NCI-H1092 (cell line): Measurements from ENCODE around the gene PRKCZ.
"Not testable (repeated sequence)": the region's sequence is repeated elsewhere in the genome, so short reads cannot be mapped to it uniquely, and the experiment has no call there.

Experiments used
- DNase-seq: peaks from one replicate; lab custom pipeline; 2025; lab: John Stamatoyannopoulos, UW

PRKCZ gene

DNA sequence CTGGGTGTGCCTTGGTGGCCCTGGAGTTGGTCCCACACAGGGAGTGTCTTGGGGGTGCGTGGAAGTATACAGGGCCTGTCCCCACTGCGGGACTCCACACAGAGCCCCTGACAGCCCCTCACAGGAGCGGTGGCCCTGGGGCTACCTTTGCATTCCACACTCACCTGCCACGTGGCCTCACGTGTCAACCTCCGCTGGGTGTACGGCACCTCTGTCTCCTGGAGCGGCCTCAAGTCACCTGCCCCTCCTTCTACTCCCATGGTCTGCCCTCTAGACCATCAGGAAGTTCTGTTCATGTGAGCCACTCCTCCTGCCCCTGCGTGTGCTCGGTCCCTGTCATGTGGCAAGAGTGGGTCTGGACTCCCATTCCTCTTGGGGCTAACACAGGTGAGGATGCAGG is 85.7 kb downstream of the PRKCZ start:
- no peak for DNase-seq

GRCh38 chr1:2136386-2137235 is 86.4 kb downstream of the PRKCZ start:
- DNase-seq = no peak

DNA sequence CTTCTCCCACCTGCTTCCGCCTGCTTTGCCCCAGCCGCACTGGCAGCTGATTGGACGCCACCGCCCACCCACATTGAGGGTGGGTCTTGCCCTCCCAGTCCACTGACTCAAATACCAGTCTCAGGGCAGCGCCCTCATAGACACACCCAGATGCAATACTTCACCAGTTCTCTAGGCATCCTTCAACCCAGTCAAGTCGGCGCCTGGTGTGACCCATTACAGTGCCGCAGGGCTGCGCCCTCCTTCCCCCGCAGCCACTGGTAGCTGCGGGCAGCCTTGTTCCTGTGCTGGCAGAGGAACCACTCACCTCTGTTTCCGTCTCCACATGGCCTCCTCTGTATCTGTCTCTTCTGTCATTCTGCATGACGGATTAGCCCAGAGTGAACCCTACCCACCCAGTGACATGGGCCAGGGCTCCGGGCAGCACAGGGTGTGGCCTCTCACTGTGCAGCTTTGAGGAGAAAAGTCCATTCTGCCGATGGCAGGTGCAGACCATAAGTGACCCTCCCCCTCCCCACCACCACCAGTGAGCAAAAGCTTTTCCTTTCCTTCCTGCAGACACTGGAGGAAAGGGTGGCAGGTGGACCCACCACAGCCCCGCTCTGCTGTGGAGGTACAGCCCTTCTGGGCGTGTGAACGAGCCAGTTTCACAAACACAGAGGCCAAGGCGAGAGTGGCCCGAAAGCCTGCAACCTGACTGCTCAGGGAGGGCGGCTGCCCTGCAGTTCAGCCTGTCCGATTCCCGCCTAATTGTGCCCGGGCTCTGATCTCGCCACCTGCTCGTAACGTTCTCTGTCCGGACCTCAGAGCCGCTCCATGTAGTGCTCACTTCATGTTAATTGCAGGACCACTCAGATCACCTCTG is 87.3 kb downstream of the PRKCZ start:
- DNase-seq = no peak

GRCh38 chr1:2139156-2139555 is 88.9 kb downstream of the PRKCZ start:
- DNase-seq = not testable (repeated sequence)

DNA sequence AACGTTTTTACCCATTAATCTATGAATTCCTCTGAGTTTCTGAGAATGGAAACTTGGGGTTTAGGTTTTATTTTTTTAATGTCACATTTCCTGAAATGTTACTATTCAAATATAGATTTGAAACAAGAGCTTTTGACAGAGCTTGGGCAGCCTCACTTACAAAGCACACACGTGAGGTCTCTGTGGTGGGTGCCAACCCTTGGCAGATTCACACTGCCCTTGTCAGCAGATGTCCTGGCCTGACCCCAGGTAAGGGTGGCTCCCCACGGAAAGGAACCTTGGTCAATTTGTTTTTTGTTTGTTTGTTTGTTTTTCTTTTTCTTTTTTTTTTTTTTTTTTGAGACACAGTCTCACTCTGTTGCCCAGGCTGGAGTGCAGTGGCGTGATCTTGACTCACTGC is 90.8 kb downstream of the PRKCZ start:
- no peak for DNase-seq

DNA sequence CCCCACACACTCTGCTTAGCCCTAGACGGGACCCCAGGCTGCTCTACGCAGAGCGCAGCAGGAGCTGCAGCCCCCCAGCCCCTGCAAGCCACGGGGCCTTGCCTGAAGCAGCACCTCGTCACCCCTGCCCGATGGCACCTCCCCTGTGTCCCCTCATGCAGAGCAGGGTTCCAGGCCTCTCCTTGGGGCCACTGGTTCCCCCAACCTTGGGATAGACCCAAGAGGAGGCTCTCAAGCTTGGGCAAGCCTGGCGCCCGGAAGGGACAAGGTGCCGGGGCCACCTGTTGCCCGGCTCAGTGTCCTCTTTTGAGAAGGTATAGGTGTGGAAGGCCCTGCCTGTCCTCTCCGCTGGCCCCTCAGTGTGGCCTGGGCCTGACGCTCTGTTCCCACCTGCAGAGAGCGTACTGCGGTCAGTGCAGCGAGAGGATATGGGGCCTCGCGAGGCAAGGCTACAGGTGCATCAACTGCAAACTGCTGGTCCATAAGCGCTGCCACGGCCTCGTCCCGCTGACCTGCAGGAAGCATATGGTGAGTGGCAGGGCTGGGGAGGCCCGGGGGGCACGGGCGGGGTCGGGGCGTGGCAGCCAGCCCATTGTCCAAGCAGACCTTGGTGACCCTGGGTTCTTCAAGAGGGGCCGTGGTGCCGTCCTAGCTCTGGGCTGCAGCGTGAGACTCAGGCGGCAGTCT is 93.7 kb downstream of the PRKCZ start:
- DNase-seq = no peak

- no peak for DNase-seq
Measured at GRCh38 chr1:2144501-2145090, 94.4 kb downstream of the PRKCZ start.

- no peak for DNase-seq
Measured at GRCh38 chr1:2145946-2146835, 96.0 kb downstream of the PRKCZ start.

- no peak for DNase-seq
Measured at GRCh38 chr1:2146836-2147517, 96.8 kb downstream of the PRKCZ start.

GRCh38 chr1:2147869-2148268 is 97.7 kb downstream of the PRKCZ start:
- not testable (repeated sequence) for DNase-seq

DNA sequence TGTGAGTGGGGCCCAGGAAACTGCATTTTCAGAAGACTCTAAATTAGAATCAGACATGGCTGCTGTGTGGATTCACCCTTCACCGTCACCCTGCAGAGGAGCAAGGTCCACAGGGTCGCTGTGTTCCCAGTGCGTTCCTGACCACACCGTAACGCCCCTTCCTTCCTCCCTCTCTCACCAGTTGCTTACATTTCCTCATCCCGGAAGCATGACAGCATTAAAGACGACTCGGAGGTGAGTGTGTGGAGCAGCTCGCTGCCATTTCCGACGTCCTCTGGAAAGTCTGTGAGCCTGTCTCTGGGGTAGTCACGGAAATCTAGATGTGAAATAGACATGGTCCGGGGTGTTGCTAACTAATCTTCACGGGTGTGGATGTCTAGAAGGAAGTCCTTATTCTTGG is 98.5 kb downstream of the PRKCZ start:
- DNase-seq = no peak

DNA sequence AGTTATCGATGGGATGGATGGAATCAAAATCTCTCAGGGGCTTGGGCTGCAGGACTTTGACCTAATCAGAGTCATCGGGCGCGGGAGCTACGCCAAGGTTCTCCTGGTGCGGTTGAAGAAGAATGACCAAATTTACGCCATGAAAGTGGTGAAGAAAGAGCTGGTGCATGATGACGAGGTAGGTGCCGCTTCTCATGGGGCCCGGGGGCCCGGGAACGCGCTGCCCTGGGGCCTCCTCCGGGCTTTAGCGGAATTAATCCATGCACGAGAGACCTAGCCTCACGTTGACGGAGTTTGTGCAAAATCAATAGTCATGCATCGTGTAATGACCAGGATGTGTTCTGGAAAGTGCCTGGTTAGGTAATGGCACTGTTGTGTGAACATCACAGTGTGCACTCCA is 100.6 kb downstream of the PRKCZ start:
- no peak for DNase-seq

GRCh38 chr1:2151252-2151651 is 101.0 kb downstream of the PRKCZ start:
- DNase-seq = no peak

GRCh38 chr1:2151911-2152310 is 101.7 kb downstream of the PRKCZ start:
- no peak for DNase-seq

DNA sequence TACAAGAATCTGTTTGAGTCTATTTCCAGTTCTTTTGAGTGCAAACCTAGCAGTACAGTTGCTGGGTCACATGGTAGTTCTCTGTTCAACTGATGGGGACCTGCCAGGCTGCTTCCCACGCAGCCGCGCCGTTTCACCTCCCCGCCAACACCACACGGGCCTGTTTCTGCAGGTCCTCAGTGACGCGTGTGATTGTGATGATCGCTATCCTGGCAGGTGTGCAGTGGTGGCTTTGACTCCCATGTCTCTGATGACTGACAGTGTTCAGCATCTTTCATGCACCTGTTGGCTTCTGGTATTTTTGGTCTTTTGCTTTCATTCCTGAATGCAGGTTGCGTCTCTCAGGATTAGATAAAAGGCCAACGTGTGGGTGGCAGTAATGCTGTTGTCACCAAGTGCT is 102.7 kb downstream of the PRKCZ start:
- no peak for DNase-seq

DNA sequence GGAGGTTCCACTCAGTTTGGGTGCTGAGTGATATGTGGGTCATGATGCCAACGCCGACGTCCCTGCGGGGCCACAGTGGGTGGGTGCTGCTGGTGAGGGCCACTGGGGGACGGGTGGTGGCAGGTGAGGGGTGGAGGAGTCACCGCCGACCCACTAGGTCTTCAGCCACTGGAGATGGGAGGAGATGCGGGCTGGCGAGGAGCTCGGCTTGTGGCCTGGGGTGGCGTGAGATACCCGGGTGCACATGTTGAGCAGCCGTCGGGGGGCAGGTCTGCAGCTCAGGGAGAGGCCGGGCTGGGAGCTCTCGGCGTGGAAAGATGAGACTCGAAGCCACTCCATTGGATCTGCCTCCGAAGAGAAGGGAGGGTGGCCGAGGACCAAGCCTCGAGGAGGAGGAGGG is 103.8 kb downstream of the PRKCZ start:
- DNase-seq = no peak

DNA sequence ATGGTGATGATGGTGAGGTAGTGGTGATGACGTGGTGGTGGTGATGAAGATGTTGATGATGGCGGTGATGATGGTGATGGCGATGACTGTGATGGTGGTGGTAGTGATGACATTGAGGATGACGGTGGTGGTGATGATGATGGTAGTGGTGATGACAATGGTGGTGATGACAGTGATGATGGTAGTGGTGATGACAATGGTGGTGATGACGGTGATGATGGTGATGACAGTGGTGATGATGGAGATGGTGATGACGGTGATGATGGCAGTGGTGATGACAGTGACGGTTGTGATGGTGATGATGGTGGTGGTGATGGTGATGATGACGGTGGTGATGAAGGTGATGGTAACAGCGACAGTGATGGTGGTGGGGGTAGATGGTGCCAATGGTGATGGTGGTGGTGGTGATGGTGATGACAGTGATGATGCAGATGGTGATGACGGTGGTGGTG is 105.0 kb downstream of the PRKCZ start:
- DNase-seq = no peak

GRCh38 chr1:2155788-2156187 is 105.6 kb downstream of the PRKCZ start:
- DNase-seq = no peak

- no peak for DNase-seq
Measured at GRCh38 chr1:2156866-2157265, 106.7 kb downstream of the PRKCZ start.

DNA sequence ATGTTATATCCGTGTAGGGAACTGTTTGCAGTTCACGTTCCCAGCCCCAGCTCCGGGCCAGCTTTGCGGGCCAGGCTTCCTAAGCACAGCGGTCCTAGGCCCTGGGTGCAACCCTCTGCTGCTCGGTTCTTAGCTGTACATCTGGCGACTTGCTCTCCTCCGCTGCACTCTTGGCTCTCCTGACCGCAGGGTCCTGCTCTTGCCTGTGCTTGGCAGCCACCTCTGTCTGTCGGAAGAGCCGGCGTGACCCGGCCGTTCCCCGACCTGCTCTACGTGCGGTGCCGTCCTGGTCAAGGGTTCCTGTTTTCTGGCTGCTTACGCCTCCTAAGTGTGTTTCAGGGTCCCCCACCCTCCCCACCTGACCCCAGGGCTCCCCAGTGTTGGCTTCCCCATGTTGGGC is 107.6 kb downstream of the PRKCZ start:
- no peak for DNase-seq
